Measurements from ENCODE around the gene DCDC1.

DCDC1 gene

DNA sequence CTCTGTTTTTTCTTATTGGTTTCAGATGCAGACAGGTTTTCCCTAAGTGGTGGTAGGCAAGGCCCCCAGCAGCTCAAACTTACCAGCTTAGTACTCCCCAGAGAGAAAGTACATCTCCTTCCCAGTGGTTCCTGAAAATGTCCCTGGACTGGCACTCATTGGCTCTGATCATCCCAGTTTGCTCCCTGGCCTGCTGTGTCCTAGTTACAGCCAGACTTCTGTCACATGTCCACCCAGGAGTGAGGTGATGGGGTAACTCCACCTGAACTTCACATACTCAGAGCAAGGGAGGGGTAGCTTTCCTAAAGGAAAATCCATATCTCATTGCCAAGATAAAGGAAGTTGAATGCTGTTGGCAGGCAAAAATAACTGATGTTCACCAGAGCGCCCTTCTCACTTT is 546.4 kb downstream of the DCDC1 start:
- DNase-seq (ENCODE audit: extremely low read depth, low read depth) = no peak
- no peak overlapping the region for H3K4me3 ChIP-seq (replicated peaks; ENCODE audit: low read depth, low read length)
- TF ChIP-seq, protein P1, sequence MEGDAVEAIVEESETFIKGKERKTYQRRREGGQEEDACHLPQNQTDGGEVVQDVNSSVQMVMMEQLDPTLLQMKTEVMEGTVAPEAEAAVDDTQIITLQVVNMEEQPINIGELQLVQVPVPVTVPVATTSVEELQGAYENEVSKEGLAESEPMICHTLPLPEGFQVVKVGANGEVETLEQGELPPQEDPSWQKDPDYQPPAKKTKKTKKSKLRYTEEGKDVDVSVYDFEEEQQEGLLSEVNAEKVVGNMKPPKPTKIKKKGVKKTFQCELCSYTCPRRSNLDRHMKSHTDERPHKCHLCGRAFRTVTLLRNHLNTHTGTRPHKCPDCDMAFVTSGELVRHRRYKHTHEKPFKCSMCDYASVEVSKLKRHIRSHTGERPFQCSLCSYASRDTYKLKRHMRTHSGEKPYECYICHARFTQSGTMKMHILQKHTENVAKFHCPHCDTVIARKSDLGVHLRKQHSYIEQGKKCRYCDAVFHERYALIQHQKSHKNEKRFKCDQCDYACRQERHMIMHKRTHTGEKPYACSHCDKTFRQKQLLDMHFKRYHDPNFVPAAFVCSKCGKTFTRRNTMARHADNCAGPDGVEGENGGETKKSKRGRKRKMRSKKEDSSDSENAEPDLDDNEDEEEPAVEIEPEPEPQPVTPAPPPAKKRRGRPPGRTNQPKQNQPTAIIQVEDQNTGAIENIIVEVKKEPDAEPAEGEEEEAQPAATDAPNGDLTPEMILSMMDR (IDR thresholded peaks at IDR 0.05; ENCODE audit: low read depth, low read length, missing control alignments) = no peak

- TF ChIP-seq, protein P1 (IDR thresholded peaks at IDR 0.05; ENCODE audit: low read depth, low read length, missing control alignments) = no peak
- H3K4me3 ChIP-seq (replicated peaks; ENCODE audit: low read depth, low read length) = no peak overlapping the region
- no peak for DNase-seq (ENCODE audit: extremely low read depth, low read depth)
Measured at GRCh38 chr11:30821438-30821965, 548.0 kb downstream of the DCDC1 start.

DNA sequence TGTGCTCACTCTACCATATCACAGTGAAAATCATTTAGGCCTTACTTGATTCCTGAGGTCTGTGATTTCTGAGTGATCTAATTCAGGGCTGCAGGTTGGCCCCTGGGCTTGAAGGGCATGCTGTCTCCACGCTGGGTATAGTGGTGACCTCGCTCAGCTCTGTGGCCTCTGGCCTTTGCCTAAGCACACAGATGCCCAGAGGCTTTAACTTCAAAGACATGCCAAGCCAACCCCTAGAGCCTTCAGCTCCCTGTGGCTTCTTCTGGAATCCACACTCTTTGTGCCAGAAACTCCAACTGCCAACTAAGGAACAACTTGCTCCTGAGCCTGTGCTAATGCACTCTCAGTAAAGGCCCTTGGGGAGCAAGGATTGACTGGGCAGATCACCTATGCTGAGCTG is 550.8 kb downstream of the DCDC1 start:
- no peak for DNase-seq (ENCODE audit: extremely low read depth, low read depth)
- H3K4me3 ChIP-seq (replicated peaks; ENCODE audit: low read depth, low read length) = no peak overlapping the region
- TF ChIP-seq, protein P1 (IDR thresholded peaks at IDR 0.05; ENCODE audit: low read depth, low read length, missing control alignments) = no peak

- no peak overlapping the region for H3K4me3 ChIP-seq (replicated peaks; ENCODE audit: low read depth, low read length)
- DNase-seq (ENCODE audit: extremely low read depth, low read depth) = no peak
- TF ChIP-seq, protein P1 (IDR thresholded peaks at IDR 0.05; ENCODE audit: low read depth, low read length, missing control alignments) = no peak
Measured at GRCh38 chr11:30816959-30817880, 552.3 kb downstream of the DCDC1 start.

- no peak for DNase-seq (ENCODE audit: extremely low read depth, low read depth)
- H3K4me3 ChIP-seq (replicated peaks; ENCODE audit: low read depth, low read length) = no peak overlapping the region
- TF ChIP-seq, protein P1 (IDR thresholded peaks at IDR 0.05; ENCODE audit: low read depth, low read length, missing control alignments) = no peak
Measured at GRCh38 chr11:30815619-30816018, 553.9 kb downstream of the DCDC1 start.

DNA sequence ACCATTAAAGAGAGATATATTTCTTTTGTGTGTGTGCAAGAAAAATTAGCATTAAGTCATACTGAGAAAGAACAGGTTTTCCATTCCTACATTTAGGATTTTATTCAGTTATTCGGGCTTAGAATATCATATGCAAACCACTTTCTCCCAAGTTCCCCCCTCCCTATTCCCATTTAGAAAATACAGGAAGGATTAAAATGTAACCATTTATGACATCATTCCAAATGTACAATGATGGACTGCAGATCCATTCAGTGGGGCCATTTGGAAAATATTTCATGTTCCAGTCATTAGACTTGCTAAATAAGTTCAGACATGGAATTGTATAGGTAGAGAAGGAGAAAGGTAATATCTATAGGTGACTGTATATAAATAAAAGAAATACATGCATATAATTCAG is 554.8 kb downstream of the DCDC1 start:
- no peak overlapping the region for H3K4me3 ChIP-seq (replicated peaks; ENCODE audit: low read depth, low read length)
- TF ChIP-seq, protein P1 (IDR thresholded peaks at IDR 0.05; ENCODE audit: low read depth, low read length, missing control alignments) = no peak
- DNase-seq (ENCODE audit: extremely low read depth, low read depth) = no peak
